ENCODE results near the gene NIPAL3.

The NIPAL3 gene

GRCh38 chr1:24415334-24415909 lies at the start of gene NIPAL3:
Gene NIPAL3 (plus strand): TSS chr1:24415802. CDS start chr1:24419548, 3,746 bp downstream.
- peak; percentile 92 for DNase-seq (ENCODE audit: low read depth)

GRCh38 chr1:24366707-24367106 lies 48.9 kb upstream of the NIPAL3 start:
- no peak for DNase-seq (ENCODE audit: low read depth)

DNA sequence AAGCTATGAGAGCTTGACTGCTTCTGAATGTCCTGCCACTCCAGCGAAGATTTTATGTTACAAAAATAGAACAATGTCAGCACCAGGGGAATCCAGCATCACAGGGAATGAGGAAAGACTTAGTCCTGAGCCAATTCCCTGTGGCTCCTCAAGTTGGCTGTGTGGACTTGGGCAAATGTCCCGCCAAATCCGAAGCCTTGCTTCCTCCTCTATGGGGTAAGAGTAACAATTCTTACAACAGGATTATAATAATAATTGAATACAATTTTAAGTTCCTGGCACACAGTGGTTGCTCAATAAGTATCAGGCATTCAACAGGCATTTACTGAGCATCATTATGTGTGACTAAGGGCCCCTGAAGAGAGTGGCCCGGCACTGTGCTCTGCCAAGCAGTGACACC lies 46.4 kb upstream of the NIPAL3 start:
- DNase-seq (ENCODE audit: low read depth), result no peak

DNA sequence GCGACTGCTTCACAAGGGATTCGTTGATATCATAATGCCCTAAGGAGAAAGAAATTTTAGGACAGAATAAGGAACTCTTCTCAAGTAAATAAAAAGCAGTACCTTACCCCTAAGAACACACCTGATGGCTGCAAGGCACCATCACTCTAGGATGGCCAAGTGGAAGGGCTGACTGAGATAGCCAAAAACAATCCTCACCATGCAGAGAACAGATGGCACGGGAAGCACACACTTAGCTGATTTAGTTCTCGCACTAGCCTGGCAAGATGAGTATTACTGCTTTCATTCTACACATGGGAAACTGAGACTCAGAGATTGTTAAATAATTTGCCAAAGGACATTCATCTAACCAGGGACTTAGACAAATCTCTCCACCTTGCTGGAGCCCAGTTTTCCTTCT lies 45.8 kb upstream of the NIPAL3 start:
- DNase-seq (ENCODE audit: low read depth), result no peak

GRCh38 chr1:24373044-24373443 lies 42.6 kb upstream of the NIPAL3 start:
- no peak for DNase-seq (ENCODE audit: low read depth)

GRCh38 chr1:24373710-24374109 lies 41.9 kb upstream of the NIPAL3 start:
- no peak for DNase-seq (ENCODE audit: low read depth)

- DNase-seq (ENCODE audit: low read depth), result no peak
Observed at GRCh38 chr1:24374891-24375786, 40.5 kb upstream of the NIPAL3 start.

GRCh38 chr1:24379733-24380315 lies 35.8 kb upstream of the NIPAL3 start:
- DNase-seq (ENCODE audit: low read depth), result no peak

DNA sequence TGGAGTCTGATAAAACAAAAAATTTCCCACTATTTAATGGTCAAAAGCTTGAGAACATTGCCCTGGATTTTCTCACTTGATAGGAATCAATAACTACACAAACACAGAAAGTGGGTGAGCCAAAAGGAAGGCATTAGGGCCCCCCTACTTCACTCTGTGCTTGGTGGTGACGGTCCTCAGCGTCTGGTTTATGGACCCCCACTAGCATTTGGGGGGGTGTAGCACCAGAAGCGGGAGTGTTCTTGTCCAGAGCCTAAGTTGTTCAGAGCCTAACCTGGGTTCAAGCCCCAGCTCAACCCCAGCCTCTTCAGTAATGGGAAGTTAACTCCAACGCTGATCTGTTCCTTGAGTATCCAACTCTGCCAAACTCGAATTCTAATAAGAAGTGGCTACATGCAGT lies 35.1 kb upstream of the NIPAL3 start:
- DNase-seq (ENCODE audit: low read depth), result no peak

GRCh38 chr1:24381256-24381655 lies 34.3 kb upstream of the NIPAL3 start:
- DNase-seq (ENCODE audit: low read depth), result no peak

- DNase-seq (ENCODE audit: low read depth), result no peak
Observed at GRCh38 chr1:24382165-24382577, 33.4 kb upstream of the NIPAL3 start.

- no peak for DNase-seq (ENCODE audit: low read depth)
Observed at GRCh38 chr1:24383381-24383940, 32.1 kb upstream of the NIPAL3 start.

DNA sequence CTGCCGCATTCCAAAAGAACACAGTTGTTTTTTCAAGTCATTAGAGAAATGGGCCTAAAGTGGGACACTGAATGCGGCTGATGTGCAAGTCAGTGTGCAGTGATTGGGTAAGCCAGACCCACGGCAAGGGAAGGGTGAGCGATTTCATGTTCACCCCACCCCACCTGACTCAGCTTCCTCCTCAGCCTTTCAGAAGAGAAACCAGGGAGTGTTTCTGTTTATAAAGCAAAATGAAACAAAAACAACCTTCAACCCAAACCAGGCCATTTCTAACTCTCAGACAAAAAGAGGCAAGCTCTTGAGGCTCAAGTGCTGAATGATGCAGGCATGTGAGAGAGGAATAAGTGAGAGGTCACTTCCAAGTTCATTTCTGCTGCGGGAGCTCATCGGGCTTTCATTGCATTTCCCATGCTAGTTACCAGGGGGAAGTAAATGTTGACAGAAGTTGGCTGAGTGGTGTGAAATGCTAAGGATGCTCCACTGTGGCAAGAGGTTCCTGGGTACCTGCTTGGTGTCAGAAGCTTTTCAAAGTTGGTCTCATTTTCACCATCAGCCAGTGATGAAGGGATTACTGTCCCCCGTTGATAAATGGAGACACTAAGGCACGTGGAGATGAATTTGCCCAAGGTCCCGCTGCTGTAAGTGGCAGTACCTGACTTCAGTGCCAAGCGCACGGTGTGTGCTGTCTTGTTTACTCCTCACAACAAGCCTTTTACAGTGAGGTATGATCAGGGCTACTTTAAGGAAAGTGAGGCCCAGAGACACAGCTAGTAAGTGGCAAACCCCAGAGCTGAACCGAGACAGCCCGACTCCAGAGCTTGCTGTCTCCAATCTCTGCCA lies 31.1 kb upstream of the NIPAL3 start:
- no peak for DNase-seq (ENCODE audit: low read depth)

DNA sequence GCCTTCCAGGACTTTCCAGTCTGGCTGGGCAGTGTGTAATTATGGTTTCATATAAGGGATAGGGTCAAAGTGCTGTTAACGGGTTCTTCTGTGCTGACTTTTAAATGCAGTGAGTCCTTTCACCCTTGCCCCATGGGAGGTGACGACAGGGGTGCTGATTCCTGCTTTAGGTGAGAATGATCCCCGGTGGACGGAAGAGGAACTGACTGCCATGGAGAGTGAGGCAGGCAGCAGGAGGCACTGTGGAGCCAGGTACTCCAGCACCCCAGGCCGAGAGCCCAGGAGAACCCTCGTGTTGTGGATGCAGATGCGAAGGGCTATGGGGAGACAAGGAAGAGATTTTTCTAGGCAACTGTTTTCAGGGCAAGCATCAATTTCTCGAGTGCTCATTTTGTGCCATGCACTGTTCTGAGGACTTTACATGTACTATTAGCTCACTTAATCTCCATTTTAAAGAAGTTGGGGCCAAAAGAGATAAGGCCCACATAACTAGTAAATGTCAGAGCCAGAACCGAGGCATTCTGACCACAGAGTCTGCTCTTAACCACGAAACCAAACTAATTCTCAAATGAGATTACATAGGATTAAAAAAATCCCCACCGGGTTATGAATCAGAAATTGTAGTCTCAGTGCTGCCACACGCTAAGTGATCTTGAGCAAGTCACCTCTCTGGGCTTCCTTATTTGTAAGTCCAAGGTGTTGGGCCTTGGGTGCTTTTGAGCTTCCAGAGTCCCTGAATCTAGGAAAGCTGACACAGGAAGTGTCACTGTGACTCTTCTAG lies 30.3 kb upstream of the NIPAL3 start:
- DNase-seq (ENCODE audit: low read depth), result no peak

GRCh38 chr1:24386241-24386640 lies 29.4 kb upstream of the NIPAL3 start:
- DNase-seq (ENCODE audit: low read depth), result no peak

- DNase-seq (ENCODE audit: low read depth), result no peak
Observed at GRCh38 chr1:24386931-24387330, 28.7 kb upstream of the NIPAL3 start.

- no peak for DNase-seq (ENCODE audit: low read depth)
Observed at GRCh38 chr1:24387636-24388175, 27.9 kb upstream of the NIPAL3 start.

DNA sequence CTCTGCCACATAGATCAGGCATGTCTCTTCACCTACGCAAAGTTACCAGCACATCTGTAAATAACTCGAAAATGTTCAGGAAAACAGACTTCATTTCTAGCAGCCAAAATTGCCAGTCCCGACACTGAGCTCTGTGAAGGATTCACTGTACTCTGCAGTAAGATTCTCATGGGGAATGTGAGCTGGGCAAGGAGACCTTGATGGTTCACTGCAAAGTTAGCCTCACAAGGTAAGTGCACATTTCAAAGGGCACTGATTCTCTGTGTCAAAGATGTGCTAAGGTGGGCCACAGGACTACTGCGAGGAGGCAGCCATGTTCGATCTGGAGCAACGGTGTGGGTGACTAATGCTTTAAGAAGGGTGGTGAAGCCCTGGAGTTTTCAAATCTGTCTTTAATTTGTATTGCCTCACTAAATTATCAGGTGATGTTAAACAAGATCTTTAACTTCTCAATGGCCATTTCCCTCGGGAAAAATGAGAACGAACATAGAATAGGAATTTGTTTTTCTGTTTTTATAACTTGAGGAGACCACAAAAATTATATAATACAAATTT lies 27.2 kb upstream of the NIPAL3 start:
- DNase-seq (ENCODE audit: low read depth), result no peak

GRCh38 chr1:24389231-24389678 lies 26.3 kb upstream of the NIPAL3 start:
- DNase-seq (ENCODE audit: low read depth), result no peak

Measured in CMK (cell line).